DMS53 treated with DMSO at 0.1 percent for 48 hours (cell line): ENCODE measurements around the gene DCTPP1.
A peak's percentile ranks its signal among the peaks of the same experiment; 100 is the strongest.
"Not testable (repeated sequence)": the region's sequence is repeated elsewhere in the genome, so short reads cannot be mapped to it uniquely, and the experiment has no call there.

Experiments used
- DNase-seq: peaks from one replicate; lab custom pipeline; 2025; ENCODE audit not compliant: unreplicated experiment; lab: John Stamatoyannopoulos, UW

Gene DCTPP1

GRCh38 chr16:30429678-30430427 is at the start of gene DCTPP1:
TSS of gene DCTPP1 (minus strand) at chr16:30430030. CDS start at chr16:30429980, 50 bp downstream.
- peak; percentile 99 for DNase-seq

GRCh38 chr16:30478766-30479478 is 49.1 kb upstream of the DCTPP1 start:
- DNase-seq, result no peak

DNA sequence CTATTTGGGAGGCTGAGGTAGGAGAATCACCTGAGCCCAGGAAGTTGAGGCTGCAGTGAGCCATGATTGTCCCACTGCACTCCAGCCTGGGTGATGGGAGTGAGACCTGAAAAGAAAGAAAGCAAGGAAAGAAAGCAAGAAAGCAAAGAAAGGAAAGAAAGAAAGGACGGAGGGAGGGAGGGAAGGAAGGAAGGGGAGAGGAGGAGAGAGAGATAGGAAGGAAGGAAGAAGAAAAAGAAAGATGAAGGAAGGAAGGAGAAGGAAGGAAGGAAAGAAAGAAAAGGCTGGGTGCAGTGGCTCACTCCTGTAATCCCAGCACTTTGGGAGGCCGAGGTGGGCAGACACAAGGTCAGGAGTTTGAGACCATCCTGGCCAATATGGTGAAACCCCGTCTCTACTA is 47.9 kb upstream of the DCTPP1 start:
- DNase-seq, result not testable (repeated sequence)

DNA sequence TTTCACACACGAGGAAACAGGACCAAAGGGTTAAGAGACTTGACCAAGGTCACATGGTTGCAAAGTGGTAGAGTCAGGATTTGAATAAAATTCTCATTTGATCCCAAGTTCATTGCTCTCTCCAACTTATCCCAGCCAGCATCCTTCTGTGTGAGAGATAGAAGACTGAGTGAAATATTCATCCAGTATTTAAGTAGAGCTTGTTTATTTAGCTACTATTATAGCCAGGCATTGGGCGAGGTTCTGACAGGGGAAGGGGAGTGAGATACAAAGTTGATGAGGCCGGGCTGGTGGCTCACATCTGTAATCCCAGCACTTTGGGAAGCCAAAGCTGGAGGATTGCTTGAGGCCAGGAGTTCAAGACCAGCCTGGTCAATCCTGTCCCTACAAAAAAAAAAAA is 47.2 kb upstream of the DCTPP1 start:
- DNase-seq, result no peak

GRCh38 chr16:30474684-30475083 is 44.9 kb upstream of the DCTPP1 start:
- no peak for DNase-seq

DNA sequence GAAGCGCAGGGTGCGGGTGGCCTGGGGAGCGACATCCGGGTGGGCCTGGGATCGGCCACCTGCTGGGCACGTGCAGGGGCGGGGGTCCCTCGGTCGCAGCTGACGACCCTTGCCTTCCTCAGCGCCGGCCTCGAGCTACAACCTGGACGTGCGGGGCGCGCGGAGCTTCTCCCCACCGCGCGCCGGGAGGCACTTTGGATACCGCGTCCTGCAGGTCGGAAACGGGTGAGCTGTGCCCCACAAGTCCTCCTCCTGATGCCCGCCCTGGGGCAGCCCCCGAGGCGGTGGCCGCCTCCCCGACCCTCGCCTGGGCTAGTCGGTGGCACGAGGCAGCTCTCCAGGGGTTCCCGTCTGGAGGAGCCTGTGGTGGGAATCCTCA is 44.2 kb upstream of the DCTPP1 start:
- no peak for DNase-seq

DNA sequence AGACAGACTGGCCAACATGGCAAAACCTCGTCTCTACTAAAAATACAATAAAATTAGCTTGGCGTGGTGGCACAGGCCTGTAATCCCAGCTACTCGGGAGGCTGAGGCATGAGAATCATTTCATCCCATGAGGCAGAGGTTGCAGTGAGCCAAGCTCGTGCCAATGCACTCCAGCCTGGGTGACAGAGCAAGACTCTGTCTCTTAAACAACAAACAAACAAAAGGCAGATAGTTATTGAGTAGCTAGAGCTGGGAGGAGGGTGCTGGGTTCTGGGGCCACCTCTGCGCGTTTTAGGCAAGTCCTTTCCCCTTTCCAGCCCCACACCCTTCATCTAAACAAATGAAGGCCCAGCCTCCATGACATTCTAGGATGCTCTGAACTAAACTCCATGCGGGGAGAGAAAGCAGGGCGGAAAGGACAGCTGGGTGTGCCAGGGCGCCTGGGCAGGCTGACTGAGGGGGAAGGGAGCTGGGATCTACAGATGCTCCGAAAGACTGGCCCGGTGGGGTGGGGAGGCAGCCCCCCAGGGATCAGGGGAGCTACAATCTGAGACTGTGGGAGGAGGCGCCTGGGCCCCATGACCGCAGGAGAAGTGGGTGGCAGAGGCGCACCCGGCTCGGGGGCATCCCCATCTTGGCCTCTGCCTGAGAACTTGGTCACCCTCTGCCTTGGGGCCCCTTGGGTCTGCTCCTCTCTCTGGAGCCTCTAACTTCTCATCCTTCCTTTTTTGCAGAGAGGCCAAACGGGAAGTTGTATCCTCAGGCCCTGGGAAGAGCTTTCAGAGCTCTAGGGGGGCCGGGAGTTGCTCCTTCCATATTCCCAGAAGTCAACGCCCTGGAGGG is 43.6 kb upstream of the DCTPP1 start:
- no peak for DNase-seq

- DNase-seq, result no peak
These were observed 42.6 kb upstream of the DCTPP1 start, which contains the start of gene ITGAL for GRCh38 chr16:30472328-30472942. TSS of gene ITGAL (plus strand) at chr16:30472742. CDS start at chr16:30472838, 96 bp downstream.

DNA sequence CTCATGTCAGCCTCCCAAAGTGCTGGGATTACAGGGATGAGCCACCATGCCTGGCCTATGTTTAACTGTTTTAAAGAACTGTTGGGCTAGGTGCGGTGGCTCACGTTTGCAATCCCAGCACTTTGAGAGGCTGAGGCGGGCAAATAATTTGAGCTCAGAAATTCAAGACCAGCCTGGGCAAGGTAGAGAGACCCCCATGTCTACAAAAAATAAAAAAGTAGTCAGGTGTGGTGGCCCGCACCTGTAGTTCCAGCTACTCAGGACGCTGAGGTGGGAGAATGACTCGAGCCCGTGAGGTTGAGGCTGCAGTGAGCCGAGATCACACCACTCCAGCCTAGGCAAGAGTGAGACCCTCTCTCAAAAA is 40.8 kb upstream of the DCTPP1 start:
- no peak for DNase-seq

GRCh38 chr16:30470170-30470512 is 40.3 kb upstream of the DCTPP1 start:
- DNase-seq, result no peak

- no peak for DNase-seq
These were observed 34.2 kb upstream of the DCTPP1 start for GRCh38 chr16:30464078-30464477.

- not testable (repeated sequence) for DNase-seq
These were observed 31.6 kb upstream of the DCTPP1 start for GRCh38 chr16:30461426-30461825.

- DNase-seq, result no peak
These were observed 29.6 kb upstream of the DCTPP1 start for GRCh38 chr16:30459456-30459855.

GRCh38 chr16:30458561-30459394 is 28.9 kb upstream of the DCTPP1 start:
- no peak for DNase-seq

GRCh38 chr16:30457743-30458560 is 28.1 kb upstream of the DCTPP1 start:
- no peak for DNase-seq

DNA sequence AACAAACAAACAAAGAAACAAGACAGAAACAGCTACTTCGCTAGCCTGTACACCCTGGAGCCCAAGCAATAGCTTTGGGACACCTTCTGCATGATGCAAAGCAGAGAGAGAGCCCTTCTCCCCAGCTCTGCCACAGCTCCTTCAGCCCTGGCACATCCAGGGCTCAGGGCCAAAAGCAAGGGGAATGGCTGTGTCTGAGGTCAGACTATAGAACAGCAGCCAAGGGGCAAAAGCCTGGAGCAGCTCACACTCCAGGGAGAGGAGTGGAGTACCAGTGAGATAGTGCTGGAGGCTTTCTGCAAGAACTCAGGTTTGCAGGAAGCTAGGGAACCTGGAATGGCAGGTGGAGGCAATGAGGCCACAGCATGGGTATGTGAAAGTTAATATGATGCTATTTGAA is 27.4 kb upstream of the DCTPP1 start:
- no peak for DNase-seq

GRCh38 chr16:30456302-30456701 is 26.5 kb upstream of the DCTPP1 start:
- no peak for DNase-seq

DNA sequence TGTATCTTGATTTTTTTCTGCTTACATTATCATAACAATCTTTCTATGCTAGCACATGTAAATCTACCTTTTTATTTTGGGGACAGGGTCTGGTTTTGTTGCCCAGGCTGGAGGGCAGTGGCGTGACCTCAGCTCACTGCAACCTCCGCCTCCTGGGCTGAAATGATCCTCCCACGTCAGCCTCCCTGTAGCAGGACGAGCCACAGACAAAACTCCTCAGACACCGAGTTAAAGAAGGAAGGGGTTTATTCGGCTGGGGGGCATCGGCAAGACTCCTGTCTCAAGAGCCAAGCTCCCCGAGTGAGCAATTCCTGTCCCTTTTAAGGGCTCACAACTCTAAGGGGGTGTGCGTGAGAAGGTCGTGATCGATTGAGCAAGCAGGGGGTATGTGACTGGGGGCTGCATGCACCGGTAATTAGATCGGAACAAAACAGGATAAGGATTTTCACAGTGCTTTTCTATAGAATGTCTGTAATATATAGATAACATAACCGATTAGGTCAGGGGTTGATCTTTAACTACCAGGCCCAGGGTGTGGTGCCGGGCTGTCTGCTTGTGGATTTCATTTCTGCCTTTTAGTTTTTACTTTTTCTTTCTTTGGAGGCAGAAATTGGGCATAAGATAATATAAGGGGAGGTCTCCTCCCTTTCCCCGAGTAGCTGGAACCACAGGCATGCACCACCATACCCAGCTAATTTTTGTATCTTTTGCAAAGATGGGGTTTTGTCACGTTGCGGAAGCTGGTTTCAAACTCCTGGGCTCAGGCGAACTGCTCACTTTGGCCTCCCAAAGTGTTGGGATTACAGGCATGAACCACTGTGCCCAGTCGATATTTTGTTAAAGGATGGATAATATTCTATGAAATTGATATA is 23.1 kb upstream of the DCTPP1 start:
- not testable (repeated sequence) for DNase-seq

DNA sequence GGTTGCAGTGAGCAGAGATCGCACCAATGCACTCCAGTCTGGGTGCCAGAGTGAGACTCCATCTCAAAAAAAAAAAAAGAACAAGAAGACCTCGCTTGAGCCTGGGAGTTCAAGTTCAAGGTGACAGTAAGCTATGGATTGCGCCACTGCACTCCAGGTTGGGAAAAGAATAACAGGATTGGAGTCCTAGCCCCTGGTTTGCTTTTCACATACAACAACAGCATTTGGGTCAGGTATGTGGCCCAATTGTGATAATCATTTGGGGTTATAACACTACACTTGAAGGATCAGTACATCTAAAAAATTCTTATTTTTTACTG is 19.2 kb upstream of the DCTPP1 start:
- no peak for DNase-seq
